NT2/D1 (cell line): ENCODE measurements around the gene HSPA14.
"Not testable (repeated sequence)": the region's sequence is repeated elsewhere in the genome, so short reads cannot be mapped to it uniquely, and the experiment has no call there.

Experiments
- DNase-seq: peaks from one replicate; pipeline ENCODE4 v3.0.0-alpha.2; 2011; ENCODE audit warnings: low read depth, low spot score
- H3K27me3 ChIP-seq: 2 replicates; pipeline ENCODE4 v1.6.0; 2011; ENCODE audit warnings: mild to moderate bottlenecking; ENCODE audit not compliant: insufficient read length, insufficient read depth
- H3K36me3 ChIP-seq: 2 replicates; pipeline ENCODE4 v1.6.1; 2011; ENCODE audit warnings: mild to moderate bottlenecking, low read length, mixed read lengths; ENCODE audit not compliant: insufficient read depth, insufficient read length
- H3K4me1 ChIP-seq: 2 replicates; pipeline ENCODE4 v1.5.1; 2011; ENCODE audit not compliant: insufficient read depth, insufficient read length
- H3K4me3 ChIP-seq: 2 replicates; pipeline ENCODE4 v1.5.1; 2011; ENCODE audit warnings: low read depth; ENCODE audit not compliant: insufficient read length
- H3K9ac ChIP-seq: 2 replicates; pipeline ENCODE4 v1.6.0; 2011; ENCODE audit warnings: low read depth; ENCODE audit not compliant: insufficient read length
- H3K9me3 ChIP-seq: 2 replicates; pipeline ENCODE4 v1.5.1; 2011; ENCODE audit warnings: mild to moderate bottlenecking, low read length; ENCODE audit not compliant: insufficient read depth
- SUZ12 ChIP-seq: IDR thresholded peaks from 2 replicates; pipeline ENCODE4 v1.6.1; 2011; ENCODE audit not compliant: insufficient read length, insufficient read depth; ENCODE audit errors: extremely low read depth
- YY1 ChIP-seq: IDR thresholded peaks from 2 replicates; pipeline ENCODE4 v1.6.1; 2011; ENCODE audit not compliant: insufficient read length, insufficient read depth
- ZNF274 ChIP-seq: IDR thresholded peaks from 2 replicates; pipeline ENCODE4 v1.6.1; 2011; ENCODE audit warnings: mild to moderate bottlenecking, low read depth, low read length

The HSPA14 gene

GRCh38 chr10:14891151-14891550 is 53.0 kb downstream of the HSPA14 start:
- H3K36me3 ChIP-seq = peaks cover 26% of the 10 kb centered on the region
- H3K4me3 ChIP-seq = no peak overlapping the region
- H3K9ac ChIP-seq = no peak overlapping the region
- no peaks in the 10 kb centered on the region for H3K4me1 ChIP-seq
- H3K9me3 ChIP-seq = no peaks in the 10 kb centered on the region
- no peaks in the 10 kb centered on the region for H3K27me3 ChIP-seq
- no peak for TF ChIP-seq ZNF274
- no peak for TF ChIP-seq YY1
- no peak for TF ChIP-seq SUZ12
- no peak for DNase-seq

DNA sequence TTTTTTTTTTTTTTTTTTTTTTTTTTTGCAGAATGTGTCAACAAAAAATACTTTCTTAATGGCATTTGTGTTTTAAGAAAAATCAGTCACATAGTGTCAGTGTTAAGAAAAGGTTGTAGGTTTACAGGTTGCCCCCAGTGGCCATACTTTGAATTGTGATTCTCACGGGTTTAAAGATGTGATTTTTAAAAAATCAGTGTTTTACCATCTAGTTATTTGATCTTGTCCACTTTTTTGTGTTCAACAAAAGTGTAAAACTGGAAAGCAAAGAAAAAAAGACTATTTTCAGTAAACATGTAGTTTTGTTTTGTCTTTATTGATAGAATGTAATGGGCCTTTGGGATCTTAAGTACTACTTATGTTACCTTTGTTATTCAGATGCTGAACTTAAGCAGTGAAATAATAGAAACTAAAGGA is 66.2 kb downstream of the HSPA14 start:
- no peak for TF ChIP-seq SUZ12
- TF ChIP-seq ZNF274 = no peak
- TF ChIP-seq YY1 = no peak
- peaks cover 77% of the 10 kb centered on the region for H3K36me3 ChIP-seq

GRCh38 chr10:14904864-14905263 is 66.8 kb downstream of the HSPA14 start:
- H3K4me3 ChIP-seq = no peak overlapping the region
- no peaks in the 10 kb centered on the region for H3K27me3 ChIP-seq
- no peak overlapping the region for H3K9ac ChIP-seq
- H3K36me3 ChIP-seq = peaks cover 76% of the 10 kb centered on the region
- H3K9me3 ChIP-seq = 0 out of 2 replicates have a peak, but pooled peaks cover 10% of the 10 kb centered on the region
- DNase-seq = no peak
- no peaks in the 10 kb centered on the region for H3K4me1 ChIP-seq
- TF ChIP-seq ZNF274 = no peak
- no peak for TF ChIP-seq SUZ12
- TF ChIP-seq YY1 = no peak

More for the DNA sequence above, 66.2 kb downstream of the HSPA14 start:
- Histone ChIP-seq H3K4me3 (no peak overlapping the region), H3K27me3 (no peaks in the 10 kb centered on the region), H3K4me1 (no peaks in the 10 kb centered on the region), H3K9ac (no peak overlapping the region), H3K9me3 (0 out of 2 replicates have a peak, but pooled peaks cover 10% of the 10 kb centered on the region)
- no peak for DNase-seq

GRCh38 chr10:14905890-14906289 is 67.8 kb downstream of the HSPA14 start:
- Histone ChIP-seq H3K9ac (no peak overlapping the region), H3K27me3 (no peaks in the 10 kb centered on the region), H3K36me3 (peaks cover 74% of the 10 kb centered on the region), H3K4me1 (no peaks in the 10 kb centered on the region), H3K9me3 (0 out of 2 replicates have a peak, but pooled peaks cover 10% of the 10 kb centered on the region), H3K4me3 (no peak overlapping the region)
- no peak for TF ChIP-seq YY1
- TF ChIP-seq ZNF274 = no peak
- no peak for TF ChIP-seq SUZ12
- no peak for DNase-seq

DNA sequence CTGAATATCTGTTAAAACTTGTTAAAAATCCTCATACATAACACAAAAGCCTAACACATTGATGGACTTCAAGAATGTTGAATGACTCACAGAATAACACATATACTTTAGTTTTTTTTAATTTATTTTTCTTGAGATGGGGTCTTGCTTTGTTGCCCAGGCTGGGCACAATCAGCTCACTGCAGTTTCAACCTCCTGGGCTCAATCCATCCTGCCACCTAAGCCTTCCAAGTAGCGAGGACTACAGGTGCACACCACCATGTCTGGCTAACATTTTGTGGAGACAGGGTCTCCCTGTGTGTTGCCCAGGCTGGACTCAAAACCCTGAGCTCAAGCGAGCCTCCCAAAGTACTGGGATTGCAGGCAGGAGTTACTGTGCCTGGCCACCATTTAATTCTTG is 68.7 kb downstream of the HSPA14 start:
- TF ChIP-seq YY1 = no peak
- no peak for TF ChIP-seq SUZ12
- no peak for TF ChIP-seq ZNF274
- no peaks in the 10 kb centered on the region for H3K4me1 ChIP-seq
- H3K36me3 ChIP-seq = peaks cover 70% of the 10 kb centered on the region
- H3K4me3 ChIP-seq = no peak overlapping the region
- H3K9me3 ChIP-seq = 0 out of 2 replicates have a peak, but pooled peaks cover 10% of the 10 kb centered on the region
- no peaks in the 10 kb centered on the region for H3K27me3 ChIP-seq
- no peak for DNase-seq
- no peak overlapping the region for H3K9ac ChIP-seq

- not testable (repeated sequence) for H3K4me1 ChIP-seq, H3K4me3 ChIP-seq, DNase-seq, H3K27me3 ChIP-seq, H3K9ac ChIP-seq, H3K9me3 ChIP-seq
- H3K36me3 ChIP-seq = peaks cover 69% of the 10 kb centered on the region
These were observed 69.5 kb downstream of the HSPA14 start for GRCh38 chr10:14907591-14907990.

GRCh38 chr10:14909101-14909500 is 71.0 kb downstream of the HSPA14 start:
- TF ChIP-seq YY1 (no peak), SUZ12 (no peak)
- Histone ChIP-seq H3K4me3 (no peak overlapping the region), H3K36me3 (peaks cover 59% of the 10 kb centered on the region), H3K27me3 (no peaks in the 10 kb centered on the region), H3K9ac (no peak overlapping the region), H3K4me1 (no peaks in the 10 kb centered on the region), H3K9me3 (0 out of 2 replicates have a peak, but pooled peaks cover 10% of the 10 kb centered on the region)
- DNase-seq = no peak

DNA sequence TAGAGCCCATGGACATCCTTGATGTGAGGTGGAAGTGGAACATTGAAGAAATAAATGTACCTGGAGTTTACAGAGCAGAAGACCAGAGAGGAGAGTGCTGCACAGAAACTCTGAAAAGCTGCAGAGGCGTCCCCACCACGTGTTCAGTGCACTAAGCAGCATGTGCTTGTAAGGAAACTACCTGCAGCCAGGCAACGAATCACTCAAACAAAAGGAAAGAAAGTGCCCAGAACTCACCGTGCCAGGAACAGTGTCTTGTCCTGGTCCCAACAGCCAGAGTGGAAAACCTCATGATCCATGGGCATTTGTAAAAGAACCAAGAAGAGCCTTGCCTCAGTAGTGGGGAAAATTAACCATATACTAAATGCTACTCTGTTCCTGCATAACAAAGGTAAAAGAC is 72.8 kb downstream of the HSPA14 start:
- no peak overlapping the region for H3K4me3 ChIP-seq
- 0 out of 2 replicates have a peak, but pooled peaks cover 10% of the 10 kb centered on the region for H3K9me3 ChIP-seq
- no peaks in the 10 kb centered on the region for H3K27me3 ChIP-seq
- no peaks in the 10 kb centered on the region for H3K4me1 ChIP-seq
- DNase-seq = no peak
- H3K36me3 ChIP-seq = peaks cover 47% of the 10 kb centered on the region
- no peak for TF ChIP-seq YY1
- no peak for TF ChIP-seq SUZ12
- no peak for TF ChIP-seq ZNF274
- H3K9ac ChIP-seq = no peak overlapping the region
